ENCODE measurements around the gene IGSF10. TPM values are rescaled to one million over a fixed set of nuclear protein-coding genes. Genes with fewer than 3 reads are reported as not detected.

Gene IGSF10
- total and polyA plus RNA-seq, 2 of the 8 experiments (the other 6 are each of a cell fraction or from before 2014, with no cell fraction given) = 0.59 to 0.95 TPM

DNA sequence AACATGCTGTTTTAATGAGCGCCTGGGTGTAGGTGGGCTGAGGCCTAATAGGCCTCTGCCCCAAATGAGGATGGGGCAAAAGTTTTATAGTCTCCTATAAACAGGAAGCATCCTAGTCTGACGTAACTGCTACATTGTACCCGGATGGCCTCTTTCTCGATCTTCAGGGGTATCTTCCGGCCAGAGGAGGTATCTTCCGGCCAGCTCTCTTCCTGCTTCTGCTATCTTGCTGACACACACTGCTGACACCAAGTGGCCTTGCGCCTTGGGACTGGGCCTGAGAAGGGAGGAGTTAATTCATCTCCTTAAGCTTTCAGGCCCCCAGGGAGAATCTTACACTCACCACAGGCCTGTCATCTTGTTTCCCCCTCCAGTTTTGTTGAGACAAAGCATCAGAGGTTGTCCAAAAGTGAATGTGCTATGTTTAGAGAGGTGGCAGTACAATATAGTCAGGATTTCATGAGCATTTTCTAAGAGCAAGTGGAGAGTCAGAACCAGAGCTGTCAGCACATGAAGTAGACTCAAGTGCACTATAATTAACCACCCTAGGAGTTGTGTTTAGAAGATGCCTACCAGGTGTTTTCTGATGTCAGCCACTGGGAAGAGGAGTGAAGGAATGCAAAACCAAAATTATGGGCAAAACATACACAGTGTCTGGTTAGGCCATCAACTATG, 15.6 kb upstream of the IGSF10 start (continued):
- TF ChIP-seq, protein P1, sequence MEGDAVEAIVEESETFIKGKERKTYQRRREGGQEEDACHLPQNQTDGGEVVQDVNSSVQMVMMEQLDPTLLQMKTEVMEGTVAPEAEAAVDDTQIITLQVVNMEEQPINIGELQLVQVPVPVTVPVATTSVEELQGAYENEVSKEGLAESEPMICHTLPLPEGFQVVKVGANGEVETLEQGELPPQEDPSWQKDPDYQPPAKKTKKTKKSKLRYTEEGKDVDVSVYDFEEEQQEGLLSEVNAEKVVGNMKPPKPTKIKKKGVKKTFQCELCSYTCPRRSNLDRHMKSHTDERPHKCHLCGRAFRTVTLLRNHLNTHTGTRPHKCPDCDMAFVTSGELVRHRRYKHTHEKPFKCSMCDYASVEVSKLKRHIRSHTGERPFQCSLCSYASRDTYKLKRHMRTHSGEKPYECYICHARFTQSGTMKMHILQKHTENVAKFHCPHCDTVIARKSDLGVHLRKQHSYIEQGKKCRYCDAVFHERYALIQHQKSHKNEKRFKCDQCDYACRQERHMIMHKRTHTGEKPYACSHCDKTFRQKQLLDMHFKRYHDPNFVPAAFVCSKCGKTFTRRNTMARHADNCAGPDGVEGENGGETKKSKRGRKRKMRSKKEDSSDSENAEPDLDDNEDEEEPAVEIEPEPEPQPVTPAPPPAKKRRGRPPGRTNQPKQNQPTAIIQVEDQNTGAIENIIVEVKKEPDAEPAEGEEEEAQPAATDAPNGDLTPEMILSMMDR (IDR thresholded peaks at IDR 0.05; ENCODE audit: control extremely low read depth in 1 of 3, insufficient read depth in 1 of 3, low read depth in 1 of 3, low read length in 3 of 3) = no peak
- TF ChIP-seq, protein P2, sequence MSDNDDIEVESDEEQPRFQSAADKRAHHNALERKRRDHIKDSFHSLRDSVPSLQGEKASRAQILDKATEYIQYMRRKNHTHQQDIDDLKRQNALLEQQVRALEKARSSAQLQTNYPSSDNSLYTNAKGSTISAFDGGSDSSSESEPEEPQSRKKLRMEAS (IDR thresholded peaks at IDR 0.05) = no peak
- TF ChIP-seq CHD1 (IDR thresholded peaks at IDR 0.05; ENCODE audit: low read depth, low read length) = no peak
